ENCODE data around the gene MYOZ2. TPM values are rescaled to one million over a fixed set of nuclear protein-coding genes. Genes with fewer than 3 reads are reported as not detected.

Gene MYOZ2
- total RNA-seq, 1 experiment from 2014 or later, result not detected

DNA sequence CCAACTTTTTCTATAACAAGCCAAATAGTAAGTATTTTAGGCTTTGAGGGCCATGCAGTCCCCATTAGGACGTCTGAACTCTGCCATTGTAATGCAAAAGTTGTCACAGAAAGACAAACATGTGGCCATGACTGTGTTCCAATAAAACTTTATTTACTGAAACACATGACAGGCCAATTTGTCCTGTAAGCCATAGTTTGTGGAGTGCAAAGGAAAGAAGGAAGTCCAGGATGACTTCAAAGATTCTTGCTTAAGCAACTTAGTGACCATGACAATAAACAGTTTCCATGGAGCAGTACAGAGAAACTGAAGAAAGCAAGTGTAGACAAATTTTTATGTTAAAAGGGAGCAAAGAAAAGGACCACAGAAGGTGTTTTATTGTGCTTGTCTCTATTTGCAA lies 35.0 kb upstream of the MYOZ2 start:
- Mint-ChIP-seq H3K4me3 (ENCODE audit: unreplicated experiment) (no peak overlapping the region), H3K27me3 (ENCODE audit: insufficient read depth, unreplicated experiment) (no peaks in the 10 kb centered on the region)
- intact Hi-C loops (cut with micrococcal nuclease), result loop anchor here (10.0 kb wide), 1 partner anchor 116 kb away; no protein-coding TSS in a partner anchor

DNA sequence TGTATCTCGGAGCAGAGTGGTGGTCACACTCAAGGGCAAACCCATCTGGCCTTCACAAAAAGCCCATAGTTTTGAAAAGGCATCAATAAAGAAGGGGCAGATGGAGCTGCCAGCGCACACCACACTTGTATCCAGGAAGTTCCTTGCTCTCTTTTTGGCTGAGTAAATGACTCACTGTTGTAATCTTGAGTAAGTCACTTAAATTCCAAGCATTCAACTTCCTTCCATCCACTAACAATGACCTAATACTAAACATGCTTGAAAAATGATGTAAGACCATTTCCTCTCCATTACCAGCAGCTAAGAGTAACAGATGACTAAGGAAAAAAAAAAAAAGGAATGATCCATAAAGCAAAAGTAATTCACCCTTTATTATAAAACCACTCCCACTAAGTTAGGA lies 32.4 kb upstream of the MYOZ2 start:
- Mint-ChIP-seq H3K27me3 (ENCODE audit: insufficient read depth, unreplicated experiment) (no peaks in the 10 kb centered on the region), H3K9me3 (ENCODE audit: unreplicated experiment) (no peaks in the 10 kb centered on the region), H3K4me3 (ENCODE audit: unreplicated experiment) (peak overlapping the region; percentile 43), H3K36me3 (ENCODE audit: insufficient read depth, unreplicated experiment) (no peaks in the 10 kb centered on the region), H3K4me1 (ENCODE audit: insufficient read depth, unreplicated experiment) (peaks cover 35% of the 10 kb centered on the region), H3K27ac (ENCODE audit: low read depth, unreplicated experiment) (peak overlapping the region; percentile 89)
- TF ChIP-seq, protein P1, sequence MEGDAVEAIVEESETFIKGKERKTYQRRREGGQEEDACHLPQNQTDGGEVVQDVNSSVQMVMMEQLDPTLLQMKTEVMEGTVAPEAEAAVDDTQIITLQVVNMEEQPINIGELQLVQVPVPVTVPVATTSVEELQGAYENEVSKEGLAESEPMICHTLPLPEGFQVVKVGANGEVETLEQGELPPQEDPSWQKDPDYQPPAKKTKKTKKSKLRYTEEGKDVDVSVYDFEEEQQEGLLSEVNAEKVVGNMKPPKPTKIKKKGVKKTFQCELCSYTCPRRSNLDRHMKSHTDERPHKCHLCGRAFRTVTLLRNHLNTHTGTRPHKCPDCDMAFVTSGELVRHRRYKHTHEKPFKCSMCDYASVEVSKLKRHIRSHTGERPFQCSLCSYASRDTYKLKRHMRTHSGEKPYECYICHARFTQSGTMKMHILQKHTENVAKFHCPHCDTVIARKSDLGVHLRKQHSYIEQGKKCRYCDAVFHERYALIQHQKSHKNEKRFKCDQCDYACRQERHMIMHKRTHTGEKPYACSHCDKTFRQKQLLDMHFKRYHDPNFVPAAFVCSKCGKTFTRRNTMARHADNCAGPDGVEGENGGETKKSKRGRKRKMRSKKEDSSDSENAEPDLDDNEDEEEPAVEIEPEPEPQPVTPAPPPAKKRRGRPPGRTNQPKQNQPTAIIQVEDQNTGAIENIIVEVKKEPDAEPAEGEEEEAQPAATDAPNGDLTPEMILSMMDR (IDR thresholded peaks at IDR 0.05; ENCODE audit: unreplicated experiment), result no peak
- intact Hi-C loops (cut with micrococcal nuclease), result loop anchor here (1.0 to 10.0 kb wide), 3 partner anchors 10 to 118 kb away; partner anchors contain the start of gene USP53
- ChIA-PET CTCF (interaction anchor here (0.6 to 1.3 kb wide), 12 partner anchors 12 to 134 kb away, joined by 3 to 10 read pairs (median 4); partner anchors contain the start of gene MYOZ2), POLR2A (interaction anchor here (0.6 to 2.7 kb wide), 14 partner anchors 9 to 351 kb away, joined by 3 to 82 read pairs (median 8); partner anchors contain the start of gene USP53)
- DNase-seq (ENCODE audit: unreplicated experiment), result peak; percentile 93
- no TSS peak for BruUV-seq (replicated peaks)

More for the DNA sequence above, 35.0 kb upstream of the MYOZ2 start:
- H3K4me1 Mint-ChIP-seq (ENCODE audit: insufficient read depth, unreplicated experiment), result peaks cover 28% of the 10 kb centered on the region
- no peaks in the 10 kb centered on the region for H3K36me3 Mint-ChIP-seq (ENCODE audit: insufficient read depth, unreplicated experiment)
- TF ChIP-seq, protein P1 (IDR thresholded peaks at IDR 0.05; ENCODE audit: unreplicated experiment), result no peak
- no peak for DNase-seq (ENCODE audit: unreplicated experiment)
- H3K27ac Mint-ChIP-seq (ENCODE audit: low read depth, unreplicated experiment), result no peak overlapping the region
- ChIA-PET CTCF (interaction anchor here (4.9 kb wide), 1 partner anchor 13 kb away, joined by 27 read pairs; no protein-coding TSS in a partner anchor), POLR2A (interaction anchor here (1.6 kb wide), 1 partner anchor 112 kb away, joined by 4 read pairs; no protein-coding TSS in a partner anchor)
- BruUV-seq (replicated peaks), result no TSS peak
- no peaks in the 10 kb centered on the region for H3K9me3 Mint-ChIP-seq (ENCODE audit: unreplicated experiment)

DNA sequence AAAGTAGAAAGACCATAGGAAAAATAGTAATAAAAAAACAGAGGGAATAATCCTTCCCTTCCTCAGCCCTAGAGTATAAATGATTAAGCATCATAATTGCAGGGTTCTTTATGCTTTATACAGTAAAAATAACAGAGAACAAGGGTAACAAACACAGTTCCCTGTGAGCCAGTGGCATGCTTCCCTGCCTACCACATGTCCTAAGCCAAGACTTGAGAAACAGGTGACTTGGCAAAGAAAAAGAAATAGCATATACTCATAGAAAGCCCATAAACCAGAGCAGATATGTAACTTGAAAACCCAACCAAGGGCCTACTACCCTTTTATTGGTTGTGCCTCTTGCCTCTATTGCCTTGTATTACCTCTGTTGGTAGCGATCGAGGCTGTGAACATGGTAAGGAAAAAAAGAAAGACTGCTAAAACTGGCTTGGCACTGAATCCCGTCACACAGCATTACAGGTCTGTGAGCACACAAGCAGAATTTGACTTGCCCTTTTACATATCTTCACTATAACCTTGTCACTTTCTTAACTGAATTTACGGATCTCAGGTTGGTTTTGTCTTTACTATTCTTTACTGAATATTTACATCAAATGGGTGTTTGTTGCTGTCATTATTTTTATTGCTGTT lies 30.9 kb upstream of the MYOZ2 start:
- peaks cover 35% of the 10 kb centered on the region for H3K4me1 Mint-ChIP-seq (ENCODE audit: insufficient read depth, unreplicated experiment)
- BruUV-seq (replicated peaks), result no TSS peak

DNA sequence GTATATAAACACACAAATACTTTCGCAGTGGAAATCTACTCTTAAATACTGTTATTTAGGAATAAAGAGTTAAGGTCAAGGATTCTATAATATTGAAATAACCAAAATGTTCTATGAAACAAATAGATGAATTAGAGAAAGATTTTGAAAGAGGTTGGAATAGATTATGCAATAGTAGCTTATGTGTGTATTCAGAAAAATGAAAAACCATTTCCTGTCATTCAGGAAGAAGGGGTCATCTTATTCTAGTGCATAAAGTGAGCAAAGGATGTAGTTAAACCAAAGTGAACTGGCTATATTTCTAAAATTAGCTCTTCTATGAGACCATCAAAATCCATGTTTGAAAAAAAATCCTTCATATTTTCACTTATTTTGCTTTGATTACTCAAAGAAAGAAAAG lies 30.0 kb upstream of the MYOZ2 start:
- BruUV-seq (replicated peaks), result no TSS peak
- Mint-ChIP-seq H3K4me3 (ENCODE audit: unreplicated experiment) (no peak overlapping the region), H3K27ac (ENCODE audit: low read depth, unreplicated experiment) (no peak overlapping the region), H3K9me3 (ENCODE audit: unreplicated experiment) (no peaks in the 10 kb centered on the region), H3K36me3 (ENCODE audit: insufficient read depth, unreplicated experiment) (no peaks in the 10 kb centered on the region), H3K27me3 (ENCODE audit: insufficient read depth, unreplicated experiment) (no peaks in the 10 kb centered on the region), H3K4me1 (ENCODE audit: insufficient read depth, unreplicated experiment) (peaks cover 35% of the 10 kb centered on the region)
- TF ChIP-seq, protein P1 (IDR thresholded peaks at IDR 0.05; ENCODE audit: unreplicated experiment), result no peak
- intact Hi-C loops (cut with micrococcal nuclease), result loop anchor here (10.0 kb wide), 1 partner anchor 121 kb away; no protein-coding TSS in a partner anchor
- ChIA-PET POLR2A (interaction anchor here (0.8 to 1.5 kb wide), 5 partner anchors 9 to 194 kb away, joined by 3 to 16 read pairs (median 3); partner anchors contain the start of gene USP53), CTCF (no interaction called here)
- no peak for DNase-seq (ENCODE audit: unreplicated experiment)

More for the DNA sequence above, 30.9 kb upstream of the MYOZ2 start:
- no peak for DNase-seq (ENCODE audit: unreplicated experiment)
- H3K27me3 Mint-ChIP-seq (ENCODE audit: insufficient read depth, unreplicated experiment), result no peaks in the 10 kb centered on the region
- H3K4me3 Mint-ChIP-seq (ENCODE audit: unreplicated experiment), result no peak overlapping the region
- TF ChIP-seq, protein P1 (IDR thresholded peaks at IDR 0.05; ENCODE audit: unreplicated experiment), result no peak
- peak overlapping the region; percentile 7 for H3K27ac Mint-ChIP-seq (ENCODE audit: low read depth, unreplicated experiment)
- ChIA-PET CTCF (interaction anchor here (1.3 kb wide), 1 partner anchor 123 kb away, joined by 3 read pairs; no protein-coding TSS in a partner anchor), POLR2A (interaction anchor here (1.3 to 2.7 kb wide), 3 partner anchors 108 to 195 kb away, joined by 3 to 82 read pairs (median 16); partner anchors contain the start of gene USP53)
- H3K36me3 Mint-ChIP-seq (ENCODE audit: insufficient read depth, unreplicated experiment), result no peaks in the 10 kb centered on the region
- intact Hi-C loops (cut with micrococcal nuclease), result loop anchor here (10.0 kb wide), 1 partner anchor 120 kb away; no protein-coding TSS in a partner anchor
- no peaks in the 10 kb centered on the region for H3K9me3 Mint-ChIP-seq (ENCODE audit: unreplicated experiment)

All from MCF 10A (cell line).